ENCODE results near the gene PI4K2A. TPM values are rescaled to one million over a fixed set of nuclear protein-coding genes. Genes with fewer than 3 reads are reported as not detected.

PI4K2A gene
- polyA plus RNA-seq, result 10 to 100 TPM; 12.6 to 19.6 (median 17.6) TPM

DNA sequence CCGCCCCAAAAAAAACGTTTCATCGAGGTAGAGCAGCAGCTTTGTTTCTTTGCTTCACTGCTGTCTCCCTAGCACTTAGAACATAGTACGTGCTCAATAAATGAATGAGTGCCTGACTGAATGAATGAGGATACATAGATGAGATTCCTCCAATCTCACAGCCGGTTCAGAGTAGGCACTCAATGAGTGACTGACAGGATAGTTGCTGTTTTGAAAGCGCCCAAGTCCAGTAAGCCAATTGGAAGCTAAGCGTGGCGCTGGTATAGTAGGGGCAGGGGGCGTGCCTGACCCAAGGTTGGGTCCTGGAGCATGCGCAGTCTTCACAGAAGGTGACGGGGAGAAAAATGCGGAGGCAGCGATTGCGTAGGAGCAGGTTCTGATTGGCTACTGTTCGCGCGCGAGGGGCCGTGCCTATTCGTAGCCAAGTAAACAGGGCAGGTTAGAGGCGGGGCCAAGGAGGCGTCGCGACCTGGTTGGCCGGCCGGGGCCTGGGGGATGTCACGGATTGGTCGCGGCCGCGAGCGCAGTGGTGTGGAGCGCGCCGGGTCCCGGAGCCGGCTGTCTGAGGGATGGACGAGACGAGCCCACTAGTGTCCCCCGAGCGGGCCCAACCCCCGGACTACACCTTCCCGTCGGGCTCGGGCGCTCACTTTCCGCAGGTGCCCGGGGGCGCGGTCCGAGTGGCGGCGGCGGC, at the start of gene PI4K2A:
Gene PI4K2A (plus strand): TSS at position 498 of the 694 bp plus-strand sequence. CDS start 72 bp downstream, at position 570.
- H3K27me3 Mint-ChIP-seq (ENCODE audit: low read depth in 3 of 3), result peaks cover 4 to 6% (median 5%) of the 10 kb centered on the region in 3 donors

DNA sequence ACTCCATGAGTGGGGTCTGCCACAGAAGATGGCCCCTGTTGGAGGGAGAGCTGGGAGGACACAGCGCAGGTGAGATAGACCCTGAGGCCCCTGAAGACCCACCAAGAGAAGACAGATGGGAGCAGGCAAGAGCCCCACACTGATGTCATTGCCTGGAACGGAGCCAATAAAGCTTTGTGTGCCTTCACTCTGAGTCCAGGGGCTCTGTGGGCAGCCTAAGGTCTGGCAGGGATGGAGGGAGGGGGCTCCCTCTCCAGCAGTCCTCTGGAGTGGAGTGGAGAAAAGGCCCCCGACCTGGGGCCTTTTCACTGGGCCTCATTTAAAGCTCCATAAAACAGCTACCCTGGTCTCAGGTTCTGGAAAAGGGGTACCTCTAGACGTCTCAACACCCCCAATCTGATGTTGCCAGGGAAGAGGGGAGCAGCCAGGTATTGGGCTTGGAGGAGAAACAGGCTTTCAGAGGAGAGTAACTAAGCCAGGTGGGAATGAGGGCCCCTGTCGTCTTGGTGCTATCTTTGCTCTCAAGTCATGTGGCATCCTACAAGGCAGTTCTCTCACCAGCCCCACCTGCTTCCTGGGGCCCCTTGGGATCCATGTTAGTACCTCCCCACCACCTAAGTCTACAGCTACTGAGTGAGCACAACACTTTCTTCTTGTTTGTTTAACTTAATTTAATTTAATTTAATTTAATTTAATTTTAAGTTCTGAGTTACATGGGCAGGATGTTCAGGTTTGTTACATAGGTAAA, 49.5 kb upstream of the PI4K2A start:
- H3K9me3 Mint-ChIP-seq, result no peaks in the 10 kb centered on the region
- peaks cover 23 to 29% of the 10 kb centered on the region in 2 donors for H3K4me1 Mint-ChIP-seq
- peak overlapping the region; percentile 3 to 73 (median 42) for H3K4me3 Mint-ChIP-seq
- H3K27ac Mint-ChIP-seq, result peak overlapping the region in 5 of 6 donors; percentile 65 to 87 (median 71)
- DNase-seq, result no peak
- no peaks in the 10 kb centered on the region for H3K36me3 Mint-ChIP-seq
- H3K27me3 Mint-ChIP-seq (ENCODE audit: low read depth in 3 of 3), result peaks cover 3 to 8% (median 5%) of the 10 kb centered on the region in 3 donors

More for the DNA sequence above, at the start of gene PI4K2A:
- peaks cover 28 to 32% of the 10 kb centered on the region in 2 donors for H3K4me1 Mint-ChIP-seq
- peaks cover 0 to 16% (median 9%) of the 10 kb centered on the region in 3 donors for H3K36me3 Mint-ChIP-seq
- H3K9me3 Mint-ChIP-seq, result no peaks in the 10 kb centered on the region
- H3K4me3 Mint-ChIP-seq, result peak within 1 kb of the TSS; percentile 97 to 99 (median 99)
- peak; percentile 99 for DNase-seq
- peak within 1 kb of the TSS; percentile 87 to 97 (median 96) for H3K27ac Mint-ChIP-seq

DNA sequence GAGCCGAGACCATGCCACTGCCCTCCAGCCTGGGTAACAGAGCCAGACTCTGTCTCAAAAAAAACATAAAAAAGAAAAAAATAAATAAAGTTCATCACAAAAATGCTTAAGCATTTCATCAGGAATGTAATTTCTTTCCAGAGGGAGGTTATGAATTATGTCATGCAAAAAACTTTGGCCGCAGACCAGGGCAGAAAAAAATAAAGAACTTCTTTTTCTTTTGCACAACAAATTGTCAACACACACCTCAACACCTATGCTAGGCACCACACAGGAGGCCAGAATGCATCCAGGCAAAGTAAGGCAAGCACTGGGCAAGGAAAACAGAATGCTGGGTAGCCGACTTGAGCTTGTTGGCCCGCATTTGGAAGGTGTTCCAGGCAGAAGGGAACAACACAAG, 47.0 kb upstream of the PI4K2A start:
- no peaks in the 10 kb centered on the region for H3K36me3 Mint-ChIP-seq
- H3K27me3 Mint-ChIP-seq (ENCODE audit: low read depth in 3 of 3), result peaks cover 5 to 8% (median 5%) of the 10 kb centered on the region in 3 donors
- H3K4me3 Mint-ChIP-seq, result no peak overlapping the region
- no peak overlapping the region for H3K27ac Mint-ChIP-seq
- peaks cover 23 to 29% of the 10 kb centered on the region in 2 donors for H3K4me1 Mint-ChIP-seq
- no peak for DNase-seq
- no peaks in the 10 kb centered on the region for H3K9me3 Mint-ChIP-seq

DNA sequence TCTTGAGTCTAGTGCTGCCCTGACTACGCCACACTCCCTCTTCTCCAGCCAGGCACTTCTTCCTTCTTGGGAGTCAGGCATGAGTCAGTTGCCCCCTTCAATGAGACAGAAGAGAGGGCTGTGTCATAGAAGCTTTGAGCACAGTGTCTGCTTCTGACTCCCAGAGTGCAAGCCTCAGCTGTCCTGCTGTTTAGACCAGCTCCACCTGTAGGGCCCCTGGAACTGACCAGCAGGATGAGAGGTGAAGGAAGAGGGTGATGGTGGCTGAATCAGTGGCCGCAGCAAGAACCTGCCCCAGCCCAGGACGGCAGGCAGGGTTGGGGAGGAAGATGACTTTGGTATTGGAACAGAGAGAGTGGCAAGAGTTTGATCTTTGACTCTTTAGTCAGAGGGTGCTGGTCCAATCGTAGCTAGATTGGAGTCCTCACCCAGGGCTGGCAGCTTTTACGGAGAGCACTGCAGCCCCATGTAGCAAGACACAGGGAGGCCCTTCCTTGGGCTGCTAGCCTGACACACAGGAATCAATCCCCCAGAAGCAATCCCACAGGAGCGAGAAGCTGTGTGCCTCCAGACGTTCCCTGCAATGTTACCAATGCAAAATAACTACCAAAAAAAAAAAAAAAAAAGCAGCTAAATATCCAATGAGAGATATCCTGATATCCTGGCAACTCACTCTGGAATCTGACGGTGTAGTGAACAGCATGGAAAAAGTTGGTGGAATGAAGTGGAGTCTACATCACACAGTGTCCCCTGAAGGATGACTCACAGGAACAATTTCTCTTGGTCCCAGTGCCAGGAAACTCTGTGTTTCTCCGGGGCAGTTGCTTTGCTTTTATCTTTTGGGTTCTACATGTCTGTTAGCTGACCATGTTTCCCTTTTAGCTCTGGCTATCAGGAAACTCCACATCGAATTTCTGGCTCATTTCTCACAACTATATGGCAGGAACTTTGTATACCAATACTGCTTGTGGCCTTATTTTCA, 44.1 kb upstream of the PI4K2A start:
- Mint-ChIP-seq H3K4me3 (no peak overlapping the region), H3K36me3 (no peaks in the 10 kb centered on the region), H3K27me3 (ENCODE audit: low read depth in 3 of 3) (peaks cover 0 to 7% (median 4%) of the 10 kb centered on the region in 3 donors), H3K9me3 (no peaks in the 10 kb centered on the region), H3K27ac (no peak overlapping the region), H3K4me1 (peaks cover 5 to 6% of the 10 kb centered on the region in 2 donors)
- no peak for DNase-seq

DNA sequence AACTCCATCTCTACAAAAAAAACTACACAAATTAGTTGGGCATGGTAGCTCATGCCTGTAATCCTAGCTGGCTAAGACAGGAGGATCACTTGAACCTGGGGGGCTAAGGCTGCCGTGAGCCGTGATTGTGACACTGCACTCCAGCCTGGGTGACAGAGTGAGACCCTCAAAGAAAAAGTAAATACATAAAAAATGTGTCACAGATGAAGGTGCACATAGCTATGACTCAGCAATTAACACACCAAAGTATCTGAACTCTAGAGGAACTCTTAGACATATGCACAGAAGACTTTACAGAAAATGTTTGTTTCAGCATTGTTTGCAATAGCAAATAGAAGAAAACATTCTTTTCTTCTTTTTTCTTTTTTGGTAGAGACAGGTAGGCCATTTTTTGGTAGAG, 42.7 kb upstream of the PI4K2A start:
- Mint-ChIP-seq H3K36me3 (no peaks in the 10 kb centered on the region), H3K27ac (peak overlapping the region in 1 of 6 donors; percentile 3), H3K9me3 (no peaks in the 10 kb centered on the region), H3K4me3 (no peak overlapping the region), H3K4me1 (no peaks in the 10 kb centered on the region), H3K27me3 (ENCODE audit: low read depth in 3 of 3) (peaks cover 0 to 7% (median 5%) of the 10 kb centered on the region in 3 donors)
- DNase-seq, result no peak

DNA sequence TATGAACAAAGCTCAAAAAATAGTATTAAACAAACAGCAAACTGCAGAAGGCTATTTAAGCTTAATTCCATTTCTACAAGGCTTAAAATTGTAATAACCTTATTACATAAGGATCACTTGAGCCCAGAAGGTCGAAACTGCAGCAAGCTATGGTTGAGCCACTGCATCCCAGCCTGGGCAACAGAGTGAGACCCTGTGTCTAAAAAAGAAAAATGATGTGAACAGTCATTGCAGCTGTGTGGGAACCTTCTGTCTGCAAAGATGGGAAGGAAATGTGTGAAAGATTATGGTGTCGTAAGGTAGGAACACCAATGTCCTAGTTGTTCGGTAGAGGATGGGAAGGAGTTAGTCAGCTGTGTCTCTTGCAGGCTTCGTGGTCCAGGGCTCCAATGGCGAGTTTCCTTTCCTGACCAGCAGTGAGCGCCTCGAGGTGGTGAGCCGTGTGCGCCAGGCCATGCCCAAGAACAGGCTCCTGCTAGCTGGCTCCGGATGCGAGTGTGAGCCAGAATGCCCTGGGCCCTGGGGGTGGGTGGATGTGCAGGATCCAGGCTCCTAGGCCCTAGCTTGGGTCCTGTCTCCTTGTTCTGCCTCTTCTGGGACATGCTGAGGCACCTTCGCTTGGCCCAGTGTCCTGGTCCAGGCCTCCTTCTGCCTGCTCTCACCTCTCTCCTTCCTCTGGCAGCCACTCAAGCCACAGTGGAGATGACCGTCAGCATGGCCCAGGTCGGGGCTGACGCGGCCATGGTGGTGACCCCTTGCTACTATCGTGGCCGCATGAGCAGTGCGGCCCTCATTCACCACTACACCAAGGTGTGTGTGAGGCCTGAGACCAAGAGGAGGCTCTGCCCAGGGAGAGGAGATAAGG, 41.8 kb upstream of the PI4K2A start:
- no peaks in the 10 kb centered on the region for H3K9me3 Mint-ChIP-seq
- peaks cover 0 to 6% (median 3%) of the 10 kb centered on the region in 3 donors for H3K27me3 Mint-ChIP-seq (ENCODE audit: low read depth in 3 of 3)
- no peaks in the 10 kb centered on the region for H3K36me3 Mint-ChIP-seq
- no peaks in the 10 kb centered on the region for H3K4me1 Mint-ChIP-seq
- DNase-seq, result no peak
- no peak overlapping the region for H3K4me3 Mint-ChIP-seq
- H3K27ac Mint-ChIP-seq, result peak overlapping the region in 2 of 6 donors; percentile 3 to 20

DNA sequence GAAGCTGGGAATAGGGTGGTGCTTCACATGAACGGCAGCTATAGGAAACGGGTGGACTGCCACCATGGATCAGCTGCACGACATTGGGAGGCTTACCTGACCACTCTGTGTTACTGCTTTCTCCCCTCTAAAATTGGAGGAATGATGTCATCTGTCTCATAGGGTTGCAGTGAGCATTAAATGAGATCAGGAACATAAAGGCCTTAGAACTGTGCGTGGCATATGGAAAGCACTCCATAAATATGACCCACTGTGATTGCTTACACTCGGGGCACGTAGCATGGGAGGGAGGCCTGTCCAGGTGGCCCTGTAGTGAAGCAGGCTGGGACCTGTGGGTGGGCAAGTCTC, 41.2 kb upstream of the PI4K2A start:
- peak overlapping the region in 1 of 6 donors; percentile 20 for H3K27ac Mint-ChIP-seq
- no peak overlapping the region for H3K4me3 Mint-ChIP-seq
- H3K36me3 Mint-ChIP-seq, result no peaks in the 10 kb centered on the region
- H3K4me1 Mint-ChIP-seq, result no peaks in the 10 kb centered on the region
- DNase-seq, result no peak
- no peaks in the 10 kb centered on the region for H3K9me3 Mint-ChIP-seq
- peaks cover 0 to 6% (median 3%) of the 10 kb centered on the region in 3 donors for H3K27me3 Mint-ChIP-seq (ENCODE audit: low read depth in 3 of 3)

DNA sequence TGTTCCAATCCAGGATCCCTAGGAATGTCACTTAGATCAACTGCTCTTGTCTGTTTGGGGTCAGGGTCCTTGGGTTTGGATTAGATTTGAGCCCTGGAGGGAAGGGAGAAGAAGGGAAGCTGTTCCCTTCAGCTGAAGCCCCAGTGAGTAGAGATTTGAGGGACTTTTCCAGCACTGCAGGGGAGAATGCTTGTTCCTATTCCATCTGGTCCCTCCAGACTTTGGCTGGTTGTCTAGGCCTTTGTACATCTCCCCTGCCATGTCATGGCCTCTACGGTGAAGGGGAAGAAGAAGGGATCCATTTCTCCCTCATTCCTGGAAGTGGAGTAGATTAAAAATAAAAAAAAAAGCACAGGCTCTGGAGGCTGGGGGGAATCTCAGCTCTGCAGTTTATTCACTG, 39.9 kb upstream of the PI4K2A start:
- no peak for DNase-seq
- Mint-ChIP-seq H3K27ac (no peak overlapping the region), H3K4me3 (no peak overlapping the region), H3K27me3 (ENCODE audit: low read depth in 3 of 3) (peaks cover 0 to 6% (median 3%) of the 10 kb centered on the region in 3 donors), H3K4me1 (no peaks in the 10 kb centered on the region), H3K36me3 (no peaks in the 10 kb centered on the region), H3K9me3 (no peaks in the 10 kb centered on the region)

DNA sequence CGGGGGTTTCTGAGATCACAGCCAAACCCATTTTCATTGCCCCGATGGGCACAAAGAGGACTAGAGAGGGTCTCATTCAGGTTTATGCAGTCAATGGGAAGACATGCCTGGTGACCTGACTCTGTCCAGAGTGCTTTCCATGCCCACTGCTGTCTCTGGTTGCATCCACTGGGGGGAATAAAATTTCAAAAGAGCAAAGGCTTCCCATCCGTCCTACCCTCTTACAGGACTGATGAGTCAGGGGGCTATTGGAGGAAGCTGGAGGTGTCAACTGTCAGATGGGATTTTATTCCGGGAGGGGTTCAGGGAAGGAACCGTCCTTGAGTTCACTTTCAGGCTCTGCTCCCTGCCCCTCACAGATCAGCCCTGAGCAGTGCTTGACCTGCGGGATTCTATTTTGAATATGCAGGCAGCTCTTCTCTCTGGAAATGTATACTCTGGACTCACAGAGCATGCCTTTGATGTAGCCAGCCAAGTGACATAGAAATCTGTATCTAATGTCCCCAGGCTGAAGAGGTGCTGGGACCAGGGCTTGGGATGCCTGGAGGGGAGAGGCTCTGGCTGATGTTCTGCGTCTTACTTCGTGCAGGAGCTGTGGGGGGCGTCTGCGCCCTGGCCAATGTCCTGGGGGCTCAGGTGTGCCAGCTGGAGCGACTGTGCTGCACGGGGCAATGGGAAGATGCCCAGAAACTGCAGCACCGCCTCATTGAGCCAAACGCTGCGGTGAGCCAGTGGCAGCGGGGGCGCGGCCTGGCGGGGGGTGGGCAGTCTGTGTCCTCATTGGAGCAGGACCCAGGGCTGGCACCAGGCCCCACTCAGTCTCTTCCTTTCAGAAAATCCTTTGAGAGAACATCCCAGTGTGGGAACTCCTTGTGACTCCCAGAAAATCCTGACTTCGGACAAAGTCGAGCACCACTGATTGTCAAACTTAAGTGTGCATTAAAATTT, 38.9 kb upstream of the PI4K2A start:
- Mint-ChIP-seq H3K4me1 (no peaks in the 10 kb centered on the region), H3K4me3 (no peak overlapping the region), H3K9me3 (no peaks in the 10 kb centered on the region), H3K36me3 (no peaks in the 10 kb centered on the region), H3K27ac (no peak overlapping the region), H3K27me3 (ENCODE audit: low read depth in 3 of 3) (peaks cover 0 to 5% (median 3%) of the 10 kb centered on the region in 3 donors)
- no peak for DNase-seq

DNA sequence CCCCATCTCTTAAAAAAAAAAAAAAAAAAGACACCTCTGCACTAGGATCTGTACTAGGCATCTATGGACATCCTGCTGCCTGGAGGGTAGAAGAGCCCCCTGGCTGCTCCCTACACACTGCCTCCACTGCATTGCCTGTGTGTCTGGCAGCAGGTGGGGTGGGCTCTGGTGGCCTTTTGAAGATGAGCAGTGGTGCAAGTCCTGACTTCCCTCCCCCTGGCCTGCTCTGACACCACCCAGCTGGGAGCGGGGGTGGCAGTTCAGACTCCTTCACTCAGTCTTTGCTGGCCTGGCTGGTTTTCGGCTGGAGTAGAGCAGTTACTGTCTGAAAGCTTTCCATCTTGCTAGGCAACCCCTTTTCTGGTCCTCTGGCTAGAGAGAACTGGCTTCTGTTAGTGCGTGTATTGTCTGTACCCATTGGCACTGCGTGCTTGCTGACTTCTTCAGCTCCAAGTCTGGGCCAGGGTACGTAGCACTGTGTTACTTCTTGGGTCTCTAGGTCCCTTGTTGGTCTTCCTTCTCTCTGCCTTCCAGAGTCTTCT, 33.3 kb upstream of the PI4K2A start:
- Mint-ChIP-seq H3K27ac (no peak overlapping the region), H3K4me3 (no peak overlapping the region), H3K4me1 (no peaks in the 10 kb centered on the region), H3K9me3 (no peaks in the 10 kb centered on the region), H3K27me3 (ENCODE audit: low read depth in 3 of 3) (peaks cover 0 to 5% (median 2%) of the 10 kb centered on the region in 3 donors), H3K36me3 (no peaks in the 10 kb centered on the region)
- no peak for DNase-seq

DNA sequence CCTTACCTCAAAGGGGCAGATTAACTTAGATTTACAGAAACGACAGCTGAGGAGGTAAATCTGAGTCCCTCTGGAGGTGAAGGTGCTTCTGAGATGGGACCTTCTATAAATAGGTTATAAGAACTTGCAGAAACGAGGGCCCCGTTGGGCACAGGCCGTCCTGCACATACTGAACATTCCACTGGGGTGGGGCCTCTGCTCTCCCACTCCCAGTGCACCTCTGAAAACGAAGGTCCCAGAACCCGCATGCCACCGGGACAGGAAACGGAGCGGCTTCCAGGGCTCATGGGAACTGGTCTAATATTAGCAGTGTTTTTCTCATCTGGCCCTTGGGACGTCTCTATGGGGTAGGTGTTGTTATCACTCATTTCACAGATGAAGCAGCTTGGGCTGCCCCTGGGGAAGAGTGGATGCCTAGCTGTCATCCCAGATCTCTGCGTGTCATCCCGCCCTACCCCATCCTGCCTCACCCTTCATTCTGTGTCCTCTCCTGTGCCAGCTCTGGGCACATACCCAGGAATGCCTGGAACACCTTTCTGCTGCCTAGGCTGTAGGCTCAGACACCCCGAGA, 31.4 kb upstream of the PI4K2A start:
- H3K4me3 Mint-ChIP-seq, result no peak overlapping the region
- H3K36me3 Mint-ChIP-seq, result no peaks in the 10 kb centered on the region
- H3K4me1 Mint-ChIP-seq, result no peaks in the 10 kb centered on the region
- H3K9me3 Mint-ChIP-seq, result no peaks in the 10 kb centered on the region
- no peak overlapping the region for H3K27ac Mint-ChIP-seq
- no peak for DNase-seq
- peaks cover 0 to 5% (median 0%) of the 10 kb centered on the region in 3 donors for H3K27me3 Mint-ChIP-seq (ENCODE audit: low read depth in 3 of 3)
